GM12878 (cell line): ENCODE data around the gene FOXN4. TPM values are rescaled to one million over a fixed set of nuclear protein-coding genes. Genes with fewer than 3 reads are reported as not detected.

Source experiments
- ATAC-seq: fragments of 200-7000 bp; cut with Tn5 transposase; 3 replicates; pipeline ENCODE4 v1.9.1; 2020; ENCODE audit warnings: mild to moderate bottlenecking, moderate library complexity
- BruUV-seq: library from RNA; stranded (reverse); fragments of 400-500 nt; replicated peaks from 2 replicates; lab custom pipeline; 2021; lab: Mats Ljungman, UMichigan
- CTCF ChIA-PET: fragments of 300-600 bp; sonication (Branson Sonifier 250); formaldehyde crosslinking; extraction: SDS; loops from one replicate; lab custom pipeline; 2021; ENCODE audit warnings: inconsistent platforms; lab: Yijun Ruan, JAX
- POLR2A ChIA-PET: fragments of 350-600 bp; formaldehyde crosslinking; extraction: SDS; loops from one replicate; lab custom pipeline; 2021; ENCODE audit warnings: inconsistent platforms; lab: Charles Lee
- RAD21 ChIA-PET: fragments of 300-600 bp; sonication (Branson Sonifier 250); formaldehyde crosslinking; loops from one replicate; lab custom pipeline; 2023; ENCODE audit warnings: antibody characterized with exemption; ENCODE audit not compliant: unreplicated experiment; lab: Charles Lee
- SMC1A ChIA-PET: fragments of 300-600 bp; sonication (Branson Sonifier 250); formaldehyde crosslinking; loops from one replicate; lab custom pipeline; 2023; ENCODE audit not compliant: unreplicated experiment, uncharacterized antibody; lab: Charles Lee
- DNase-seq: peaks from one replicate; pipeline ENCODE4 v3.0.0-alpha.2; 2011; ENCODE audit warnings: low read depth, low spot score
- FAIRE-seq: peaks from 3 replicates; lab custom pipeline; 2011; peaks lifted over from hg19 to GRCh38; lab: Jason Lieb, UNC
- H2AFZ ChIP-seq: 2 replicates; pipeline ENCODE4 v1.6.0; 2011; ENCODE audit warnings: low read depth, low read length, control low read depth; ENCODE audit not compliant: control insufficient read depth
- H3K27ac ChIP-seq: 2 replicates; pipeline ENCODE4 v1.5.1; 2011; ENCODE audit warnings: control low read depth; ENCODE audit not compliant: control insufficient read depth, insufficient read depth
- H3K27me3 ChIP-seq, 2 experiments: replicated peaks in 1 of 2; 2 replicates each; pipeline versions ENCODE4 v1.6.0 to v1.6.1; 2011; ENCODE audit warnings: low read length in 1 of 2; ENCODE audit not compliant: control insufficient read depth in 2 of 2, insufficient read depth in 2 of 2
- H3K36me3 ChIP-seq, 2 experiments: 2 replicates each; pipeline ENCODE4 v1.5.1; 2011; ENCODE audit warnings: low read length in 1 of 2; ENCODE audit not compliant: control insufficient read depth in 2 of 2, insufficient read depth in 2 of 2
- H3K4me1 ChIP-seq: 2 replicates; pipeline ENCODE4 v1.6.1; 2011; ENCODE audit warnings: mild to moderate bottlenecking, low read length, moderate library complexity, mixed read lengths; ENCODE audit not compliant: control insufficient read depth, insufficient read depth
- H3K4me2 ChIP-seq: 2 replicates; pipeline ENCODE4 v1.6.0; 2011; ENCODE audit warnings: control low read depth; ENCODE audit not compliant: control insufficient read depth, insufficient read depth
- H3K4me3 ChIP-seq: fragments of 200-600 bp; sonication (generic); 2 replicates; pipeline ENCODE4 v1.5.1; 2016
- H3K79me2 ChIP-seq: 2 replicates; pipeline ENCODE4 v1.6.0; 2011; ENCODE audit warnings: low read length; ENCODE audit not compliant: control insufficient read depth, insufficient read depth
- H3K9ac ChIP-seq: 2 replicates; pipeline ENCODE4 v1.8.0; 2011; ENCODE audit warnings: low read length, control low read depth, mixed read lengths; ENCODE audit not compliant: control insufficient read depth, insufficient read depth
- H3K9me3 ChIP-seq: replicated peaks from 3 replicates; pipeline ENCODE4 v1.5.1; 2011; ENCODE audit warnings: mild to moderate bottlenecking, low read length; ENCODE audit not compliant: control insufficient read depth, insufficient read depth
- H4K20me1 ChIP-seq: 2 replicates; pipeline ENCODE4 v1.6.0; 2011; ENCODE audit not compliant: control insufficient read depth, insufficient read depth
- ETV6 ChIP-seq, 2 experiments: fragments of 450-650 bp in 1 of 2; IDR thresholded peaks in 1 of 2; conservative IDR thresholded peaks in 1 of 2; 2 replicates each; pipeline ENCODE4 v1.6.1; 2014; ENCODE audit warnings: antibody characterized with exemption in 1 of 2, borderline replicate concordance in 1 of 2, low read depth in 1 of 2, mild to moderate bottlenecking in 1 of 2, moderate library complexity in 1 of 2
- HSF1 ChIP-seq: fragments of 150-350 bp; IDR thresholded peaks from 2 replicates; pipeline ENCODE4 v1.6.1; 2014; ENCODE audit warnings: mild to moderate bottlenecking, low read depth, low read length
- IKZF1 ChIP-seq: fragments of 450-650 bp; conservative IDR thresholded peaks from 2 replicates; pipeline ENCODE4 v1.6.1; 2017; ENCODE audit warnings: antibody characterized with exemption, mild to moderate bottlenecking
- NKRF ChIP-seq: fragments of 450-650 bp; conservative IDR thresholded peaks from 2 replicates; pipeline ENCODE4 v1.6.1; 2017; ENCODE audit warnings: mild to moderate bottlenecking, moderate library complexity
- POLR2AphosphoS5 ChIP-seq: IDR thresholded peaks from 2 replicates; pipeline ENCODE4 v1.6.1; 2011; ENCODE audit warnings: mild to moderate bottlenecking, low read length, inconsistent platforms
- SMAD1 ChIP-seq: fragments of 450-650 bp; IDR thresholded peaks from 2 replicates; pipeline ENCODE4 v1.6.1; 2018; ENCODE audit warnings: mild to moderate bottlenecking, low read depth; ENCODE audit not compliant: partially characterized antibody
- WGBS: methylation state at CpG from one replicate; pipeline ENCODE4 v1.1.6; 2016; ENCODE audit warnings: low lambda C conversion rate; ENCODE audit not compliant: insufficient replicate concordance, insufficient coverage; ENCODE audit errors: missing lambda C conversion rate; 5-methylcytosine and 5-hydroxymethylcytosine counted together
- in situ Hi-C: fragments of 300-500 bp; cut with MboI; formaldehyde crosslinking; loops from 9 replicates; pipeline ENCODE4 v1.14.3; 2018; ENCODE audit warnings: mixed read lengths
- intact Hi-C: fragments of 100-400 bp; cut with micrococcal nuclease; formaldehyde crosslinking; loops from one replicate; pipeline ENCODE4 v1.14.2; 2022; ENCODE audit not compliant: unreplicated experiment
- polyA plus RNA-seq, 11 experiments: library from polyadenylated mRNA; depleted of rRNA in 4 of 11; unstranded in 6 of 11; stranded (reverse) in 5 of 11; fragments of >200 nt; fragmentation: Nextera tagmentation in 4 of 11; fragmentation: Illumina TruSeq in 1 of 11; extraction: Ambion mirVana in 4 of 11; extraction: Trizol in 1 of 11; gene quantifications; 1 replicate in 1 of 11; 2 replicates in 10 of 11; pipeline versions ENCODE4 v1.2.1 to v1.2.3, GENCODE V29; 2011 to 2016; ENCODE audit warnings: inconsistent platforms in 2 of 11, missing spikeins in 2 of 11, low read depth in 1 of 11
- total RNA-seq, 4 experiments: library from RNA; depleted of rRNA in 3 of 4; stranded (reverse); fragments of >200 nt in 3 of 4; fragmentation: Illumina TruSeq in 1 of 4; extraction: Trizol in 1 of 4; gene quantifications; 2 replicates each; pipeline versions ENCODE4 v1.2.1 to v1.2.3, GENCODE V29; 2013 to 2021

FOXN4 gene
- total and polyA plus RNA-seq, 10 of the 15 experiments (the other 5 are each of a cell fraction or from before 2014, with no cell fraction given), result not detected

- no peaks in the 10 kb centered on the region for H4K20me1 ChIP-seq
- no peak overlapping the region for H2AFZ ChIP-seq
- DNase-seq (no peak), FAIRE-seq (no peak), ATAC-seq (no peak)
- RAD21 ChIA-PET, result no interaction called here
- intact Hi-C loops, result no loop called here
- 31% methylated on average over 15 of the region's 15 CpGs for WGBS
- SMC1A ChIA-PET, result no interaction called here
- H3K4me2 ChIP-seq, result no peak overlapping the region
- no peaks in the 10 kb centered on the region for H3K27me3 ChIP-seq
- BruUV-seq, result no TSS peak
- no peaks in the 10 kb centered on the region for H3K9me3 ChIP-seq
- in situ Hi-C loops, result no loop called here
- no peak overlapping the region for H3K27ac ChIP-seq
- no peak overlapping the region for H3K9ac ChIP-seq
- no peak for TF ChIP-seq ETV6 (conservative IDR thresholded peaks at IDR 0.05 in 1 of 2, IDR thresholded peaks at IDR 0.05 in 1 of 2; ENCODE audit: borderline replicate concordance in 1 of 2, low read depth in 1 of 2)
- no peak for TF ChIP-seq POLR2AphosphoS5
- no peak for TF ChIP-seq IKZF1
- no peak for TF ChIP-seq HSF1
- no peak for TF ChIP-seq SMAD1
- TF ChIP-seq NKRF, result no peak
- POLR2A ChIA-PET, result no interaction called here
- no peaks in the 10 kb centered on the region for H3K36me3 ChIP-seq
- H3K79me2 ChIP-seq, result no peaks in the 10 kb centered on the region
- H3K4me3 ChIP-seq, result no peak overlapping the region
- CTCF ChIA-PET, result no interaction called here
- H3K4me1 ChIP-seq, result no peaks in the 10 kb centered on the region
Observed at GRCh38 chr12:109234012-109234411, 75.1 kb downstream of the FOXN4 start.
